Astrocyte (in vitro differentiated cells and primary cell): ENCODE data around the gene CMSS1.

Source experiments
- CTCF ChIP-seq: IDR thresholded peaks from 2 replicates; pipeline ENCODE4 v1.5.1; 2011; ENCODE audit warnings: low read depth, mild to moderate bottlenecking, inconsistent platforms, low read length, moderate library complexity; ENCODE audit not compliant: insufficient read depth
- EZH2 ChIP-seq: IDR thresholded peaks from 2 replicates; pipeline ENCODE4 v1.6.1; 2012; ENCODE audit warnings: mild to moderate bottlenecking, low read length, inconsistent platforms; ENCODE audit not compliant: insufficient read depth

GRCh38 chr3:99768126-99768525, 49.5 kb upstream of the CMSS1 start:
- TF ChIP-seq CTCF (no peak), EZH2 (no peak)
